ENCODE results near the gene PYGB.

GRCh38 chr20:25299806-25300205 is 51.9 kb downstream of the PYGB start:
- TF ChIP-seq ATF2 (tag by site-specific recombination; IDR thresholded peaks at IDR 0.05; ENCODE audit: low read depth) (no peak), ZNF23 (tag by site-specific recombination; IDR thresholded peaks at IDR 0.05; ENCODE audit: borderline replicate concordance) (no peak), ZNF184 (tag by site-specific recombination; IDR thresholded peaks at IDR 0.05) (no peak), ZBTB7A (tag by site-specific recombination; IDR thresholded peaks at IDR 0.05; ENCODE audit: low read depth) (no peak), ZNF394 (tag by site-specific recombination; IDR thresholded peaks at IDR 0.05; ENCODE audit: borderline replicate concordance) (no peak), ZFP41 (tag by site-specific recombination; IDR thresholded peaks at IDR 0.05; ENCODE audit: borderline replicate concordance) (no peak), ZNF24 (tag by site-specific recombination; IDR thresholded peaks at IDR 0.05) (no peak), PBX3 (CRISPR knock-in tag; IDR thresholded peaks at IDR 0.05) (no peak), ZNF561 (tag by site-specific recombination; IDR thresholded peaks at IDR 0.05; ENCODE audit: borderline replicate concordance) (no peak), ZNF501 (tag by site-specific recombination; IDR thresholded peaks at IDR 0.05) (no peak), ZNF558 (tag by site-specific recombination; IDR thresholded peaks at IDR 0.05) (no peak)
- TF ChIP-seq, protein P1, sequence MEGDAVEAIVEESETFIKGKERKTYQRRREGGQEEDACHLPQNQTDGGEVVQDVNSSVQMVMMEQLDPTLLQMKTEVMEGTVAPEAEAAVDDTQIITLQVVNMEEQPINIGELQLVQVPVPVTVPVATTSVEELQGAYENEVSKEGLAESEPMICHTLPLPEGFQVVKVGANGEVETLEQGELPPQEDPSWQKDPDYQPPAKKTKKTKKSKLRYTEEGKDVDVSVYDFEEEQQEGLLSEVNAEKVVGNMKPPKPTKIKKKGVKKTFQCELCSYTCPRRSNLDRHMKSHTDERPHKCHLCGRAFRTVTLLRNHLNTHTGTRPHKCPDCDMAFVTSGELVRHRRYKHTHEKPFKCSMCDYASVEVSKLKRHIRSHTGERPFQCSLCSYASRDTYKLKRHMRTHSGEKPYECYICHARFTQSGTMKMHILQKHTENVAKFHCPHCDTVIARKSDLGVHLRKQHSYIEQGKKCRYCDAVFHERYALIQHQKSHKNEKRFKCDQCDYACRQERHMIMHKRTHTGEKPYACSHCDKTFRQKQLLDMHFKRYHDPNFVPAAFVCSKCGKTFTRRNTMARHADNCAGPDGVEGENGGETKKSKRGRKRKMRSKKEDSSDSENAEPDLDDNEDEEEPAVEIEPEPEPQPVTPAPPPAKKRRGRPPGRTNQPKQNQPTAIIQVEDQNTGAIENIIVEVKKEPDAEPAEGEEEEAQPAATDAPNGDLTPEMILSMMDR (tag by site-specific recombination; IDR thresholded peaks at IDR 0.05), result no peak
